Chondrocyte (in vitro differentiated cells): Measurements from ENCODE around the gene UBN1. TPM values are rescaled to one million over a fixed set of nuclear protein-coding genes. Genes with fewer than 3 reads are reported as not detected.

ENCODE experiments used
- DNase-seq: peaks from one replicate; pipeline ENCODE4 v3.0.0; 2021; ENCODE audit warnings: mixed read lengths, low spot score
- H3K27ac Mint-ChIP-seq: one replicate; pipeline ENCODE4 v1.8.0; 2021; ENCODE audit warnings: mild to moderate bottlenecking, moderate library complexity, mixed read lengths; ENCODE audit not compliant: unreplicated experiment
- H3K27me3 Mint-ChIP-seq: 2 replicates; pipeline ENCODE4 v1.8.0; 2021; ENCODE audit warnings: low read depth, mixed read lengths
- H3K36me3 Mint-ChIP-seq: 2 replicates; pipeline ENCODE4 v1.8.0; 2021; ENCODE audit warnings: low read depth, mixed read lengths
- H3K4me1 Mint-ChIP-seq: 2 replicates; pipeline ENCODE4 v1.8.0; 2021; ENCODE audit warnings: low read depth, mild to moderate bottlenecking, mixed read lengths
- H3K4me3 Mint-ChIP-seq: one replicate; pipeline ENCODE4 v1.8.0; 2021; ENCODE audit warnings: mild to moderate bottlenecking, moderate library complexity, mixed read lengths; ENCODE audit not compliant: unreplicated experiment
- H3K9me3 Mint-ChIP-seq: 2 replicates; pipeline ENCODE4 v1.8.0; 2021; ENCODE audit warnings: low read depth, mixed read lengths
- CTCF ChIP-seq: fragments of 200-600 bp; sonication (generic); IDR thresholded peaks from 2 replicates; pipeline ENCODE4 v1.5.0; 2021; ENCODE audit warnings: antibody characterized with exemption, mild to moderate bottlenecking, moderate library complexity
- total RNA-seq: library from RNA; stranded (reverse); gene quantifications from 3 replicates; pipeline ENCODE4 v1.2.1, GENCODE V29; 2021

The UBN1 gene
- total RNA-seq, 1 donor from 2014 or later: 40.1 TPM

- Mint-ChIP-seq H3K9me3 (no peaks in the 10 kb centered on the region), H3K36me3 (peaks cover 38% of the 10 kb centered on the region), H3K27ac (no peak overlapping the region), H3K27me3 (no peaks in the 10 kb centered on the region), H3K4me3 (no peak overlapping the region), H3K4me1 (peaks cover 26% of the 10 kb centered on the region)
- no peak for DNase-seq
- TF ChIP-seq CTCF: no peak
These were observed 37.9 kb downstream of the UBN1 start for GRCh38 chr16:4884972-4885874.

GRCh38 chr16:4886151-4886550 lies 38.9 kb downstream of the UBN1 start:
- Mint-ChIP-seq H3K9me3 (no peaks in the 10 kb centered on the region), H3K4me3 (no peak overlapping the region), H3K36me3 (peaks cover 36% of the 10 kb centered on the region), H3K4me1 (peaks cover 25% of the 10 kb centered on the region), H3K27me3 (no peaks in the 10 kb centered on the region), H3K27ac (no peak overlapping the region)
- DNase-seq: no peak
- no peak for TF ChIP-seq CTCF

GRCh38 chr16:4888428-4889135 lies 41.3 kb downstream of the UBN1 start:
- Mint-ChIP-seq H3K36me3 (peaks cover 31% of the 10 kb centered on the region), H3K4me1 (peaks cover 6% of the 10 kb centered on the region), H3K9me3 (no peaks in the 10 kb centered on the region), H3K27ac (no peak overlapping the region), H3K27me3 (no peaks in the 10 kb centered on the region), H3K4me3 (no peak overlapping the region)
- DNase-seq: no peak
- TF ChIP-seq CTCF: no peak

- no peaks in the 10 kb centered on the region for H3K27me3 Mint-ChIP-seq
- H3K4me3 Mint-ChIP-seq: no peak overlapping the region
- no peak overlapping the region for H3K27ac Mint-ChIP-seq
- H3K9me3 Mint-ChIP-seq: no peaks in the 10 kb centered on the region
- peaks cover 19% of the 10 kb centered on the region for H3K36me3 Mint-ChIP-seq
- no peak for DNase-seq
- H3K4me1 Mint-ChIP-seq: peaks cover 3% of the 10 kb centered on the region
- no peak for TF ChIP-seq CTCF
These were observed 42.7 kb downstream of the UBN1 start for GRCh38 chr16:4890026-4890425.

- no peaks in the 10 kb centered on the region for H3K27me3 Mint-ChIP-seq
- no peak for TF ChIP-seq CTCF
- DNase-seq: no peak
- peaks cover 3% of the 10 kb centered on the region for H3K4me1 Mint-ChIP-seq
- H3K27ac Mint-ChIP-seq: no peak overlapping the region
- no peak overlapping the region for H3K4me3 Mint-ChIP-seq
- H3K36me3 Mint-ChIP-seq: peaks cover 13% of the 10 kb centered on the region
- H3K9me3 Mint-ChIP-seq: no peaks in the 10 kb centered on the region
These were observed 43.4 kb downstream of the UBN1 start for GRCh38 chr16:4890686-4891085.
